IPS DF 6.9 (cell line): ENCODE data around the gene SOCS2.

Experiments used
- DNase-seq: peaks from one replicate; pipeline ENCODE4 v3.0.0-alpha.2; 2013; ENCODE audit warnings: low read depth, low spot score
- H3K27ac ChIP-seq: one replicate; pipeline ENCODE4 v1.5.1; 2013; ENCODE audit warnings: low read length, control low read depth
- H3K27me3 ChIP-seq: 2 replicates; pipeline ENCODE4 v1.6.1; 2013; ENCODE audit warnings: mild to moderate bottlenecking, low read length; ENCODE audit not compliant: control insufficient read depth, insufficient read depth
- H3K36me3 ChIP-seq: 2 replicates; pipeline ENCODE4 v1.6.1; 2013; ENCODE audit warnings: low read length; ENCODE audit not compliant: control insufficient read depth, insufficient read depth
- H3K4me1 ChIP-seq: 2 replicates; pipeline ENCODE4 v1.6.1; 2013; ENCODE audit warnings: low read length; ENCODE audit not compliant: control insufficient read depth, insufficient read depth
- H3K4me3 ChIP-seq: 2 replicates; pipeline ENCODE4 v1.5.1; 2013; ENCODE audit warnings: mild to moderate bottlenecking, low read length
- H3K9me3 ChIP-seq: 2 replicates; pipeline ENCODE4 v1.6.1; 2013; ENCODE audit warnings: low read length, inconsistent platforms; ENCODE audit not compliant: control insufficient read depth, insufficient read depth
- WGBS: extraction: QIAGEN DNeasy Blood & Tissue Kit; methylation state at CpG from one replicate; pipeline ENCODE4 v1.1.7; 2013; ENCODE audit warnings: mixed read lengths, missing lambda C conversion rate; ENCODE audit not compliant: insufficient read length, insufficient coverage; 5-methylcytosine and 5-hydroxymethylcytosine counted together

SOCS2 gene

GRCh38 chr12:93578221-93578620 is 5.7 kb downstream of the SOCS2 start:
- no CpG with 5 or more reads among the region's 5 CpGs for WGBS
- no peaks in the 10 kb centered on the region; the same call in 1 of the 2 replicates for H3K4me1 ChIP-seq
- H3K36me3 ChIP-seq = no peaks in the 10 kb centered on the region

GRCh38 chr12:93580682-93581081 is 8.2 kb downstream of the SOCS2 start:
- no peak overlapping the region for H3K4me3 ChIP-seq
- no peaks in the 10 kb centered on the region for H3K36me3 ChIP-seq
- no peaks in the 10 kb centered on the region; the same call in 1 of the 2 replicates for H3K4me1 ChIP-seq
- no peaks in the 10 kb centered on the region for H3K9me3 ChIP-seq
- no peak for DNase-seq
- no peak overlapping the region for H3K27ac ChIP-seq
- no peaks in the 10 kb centered on the region for H3K27me3 ChIP-seq

More at GRCh38 chr12:93578221-93578620, 5.7 kb downstream of the SOCS2 start:
- no peak overlapping the region for H3K27ac ChIP-seq
- H3K27me3 ChIP-seq = peaks cover 8% of the 10 kb centered on the region; the same call in 1 of the 2 replicates
- DNase-seq = no peak
- H3K9me3 ChIP-seq = no peaks in the 10 kb centered on the region
- no peak overlapping the region for H3K4me3 ChIP-seq

GRCh38 chr12:93581370-93581769 is 8.9 kb downstream of the SOCS2 start:
- Histone ChIP-seq H3K27me3 (no peaks in the 10 kb centered on the region), H3K36me3 (no peaks in the 10 kb centered on the region), H3K9me3 (no peaks in the 10 kb centered on the region), H3K27ac (no peak overlapping the region), H3K4me3 (no peak overlapping the region), H3K4me1 (no peaks in the 10 kb centered on the region; the same call in 1 of the 2 replicates)
- WGBS = no CpG with 5 or more reads among the region's 2 CpGs
- no peak for DNase-seq

GRCh38 chr12:93582351-93582750 is 9.9 kb downstream of the SOCS2 start:
- H3K9me3 ChIP-seq = no peaks in the 10 kb centered on the region
- H3K4me1 ChIP-seq = no peaks in the 10 kb centered on the region; the same call in 1 of the 2 replicates
- no peak overlapping the region for H3K27ac ChIP-seq
- no peaks in the 10 kb centered on the region for H3K27me3 ChIP-seq
- no peak overlapping the region for H3K4me3 ChIP-seq
- H3K36me3 ChIP-seq = no peaks in the 10 kb centered on the region
- WGBS = no CpG with 5 or more reads among the region's 8 CpGs
- DNase-seq = no peak

GRCh38 chr12:93583627-93584392 is 11.3 kb downstream of the SOCS2 start:
- no peak for DNase-seq
- H3K27ac ChIP-seq = no peak overlapping the region
- no peaks in the 10 kb centered on the region for H3K36me3 ChIP-seq
- H3K4me1 ChIP-seq = no peaks in the 10 kb centered on the region; the same call in 1 of the 2 replicates
- H3K27me3 ChIP-seq = no peaks in the 10 kb centered on the region
- no peak overlapping the region for H3K4me3 ChIP-seq
- WGBS = no CpG with 5 or more reads among the region's 5 CpGs
- H3K9me3 ChIP-seq = no peaks in the 10 kb centered on the region

- H3K27me3 ChIP-seq = no peaks in the 10 kb centered on the region
- no CpG with 5 or more reads among the region's 2 CpGs for WGBS
- no peak overlapping the region for H3K27ac ChIP-seq
These were observed 12.8 kb downstream of the SOCS2 start for GRCh38 chr12:93585247-93585646.

GRCh38 chr12:93587611-93588010 is 15.1 kb downstream of the SOCS2 start:
- H3K4me1 ChIP-seq = no peaks in the 10 kb centered on the region; the same call in 1 of the 2 replicates
- no peaks in the 10 kb centered on the region for H3K36me3 ChIP-seq
- WGBS = no CpG with 5 or more reads among the region's 5 CpGs
- H3K27me3 ChIP-seq = no peaks in the 10 kb centered on the region
- H3K27ac ChIP-seq = no peak overlapping the region
- H3K4me3 ChIP-seq = no peak overlapping the region
- H3K9me3 ChIP-seq = no peaks in the 10 kb centered on the region
- DNase-seq = no peak

More at GRCh38 chr12:93585247-93585646, 12.8 kb downstream of the SOCS2 start:
- Histone ChIP-seq H3K9me3 (no peaks in the 10 kb centered on the region), H3K36me3 (no peaks in the 10 kb centered on the region), H3K4me3 (no peak overlapping the region), H3K4me1 (no peaks in the 10 kb centered on the region; the same call in 1 of the 2 replicates)
- DNase-seq = no peak

GRCh38 chr12:93589081-93589480 is 16.6 kb downstream of the SOCS2 start:
- Histone ChIP-seq H3K27me3 (no peaks in the 10 kb centered on the region), H3K36me3 (no peaks in the 10 kb centered on the region), H3K4me1 (no peaks in the 10 kb centered on the region; the same call in 1 of the 2 replicates), H3K4me3 (no peak overlapping the region), H3K27ac (no peak overlapping the region), H3K9me3 (no peaks in the 10 kb centered on the region)
- WGBS = no CpG with 5 or more reads among the region's 2 CpGs
- DNase-seq = no peak

- Histone ChIP-seq H3K27me3 (no peaks in the 10 kb centered on the region), H3K9me3 (no peaks in the 10 kb centered on the region), H3K4me3 (peak overlapping the region; percentile 51; the same call in 1 of the 2 replicates), H3K36me3 (no peaks in the 10 kb centered on the region), H3K27ac (no peak overlapping the region), H3K4me1 (no peaks in the 10 kb centered on the region)
- no CpG with 5 or more reads among the region's 37 CpGs for WGBS
- no peak for DNase-seq
These were observed 18.8 kb downstream of the SOCS2 start for GRCh38 chr12:93591137-93591868.

GRCh38 chr12:93592641-93593406 is 20.3 kb downstream of the SOCS2 start:
- WGBS = no CpG with 5 or more reads among the region's 6 CpGs
- no peaks in the 10 kb centered on the region for H3K9me3 ChIP-seq
- H3K4me1 ChIP-seq = no peaks in the 10 kb centered on the region
- DNase-seq = no peak
- no peak overlapping the region for H3K27ac ChIP-seq
- no peaks in the 10 kb centered on the region for H3K27me3 ChIP-seq
- no peak overlapping the region for H3K4me3 ChIP-seq
- no peaks in the 10 kb centered on the region for H3K36me3 ChIP-seq
